ENCODE measurements around the gene LRIG1.
"Not testable (repeated sequence)": the region's sequence is repeated elsewhere in the genome, so short reads cannot be mapped to it uniquely, and the experiment has no call there.

The LRIG1 gene

GRCh38 chr3:66428733-66429132, 72.1 kb downstream of the LRIG1 start:
- peaks cover 22% of the 10 kb centered on the region for H3K4me1 Mint-ChIP-seq (ENCODE audit: low read depth)
- DNase-seq (ENCODE audit: low spot score): no peak
- H3K36me3 Mint-ChIP-seq (ENCODE audit: low read depth): peaks cover 20% of the 10 kb centered on the region
- H3K4me3 Mint-ChIP-seq: no peak overlapping the region
- no peak overlapping the region for H3K27ac Mint-ChIP-seq
- no peaks in the 10 kb centered on the region for H3K27me3 Mint-ChIP-seq (ENCODE audit: low read depth)
- peaks cover 5% of the 10 kb centered on the region for H3K9me3 Mint-ChIP-seq

DNA sequence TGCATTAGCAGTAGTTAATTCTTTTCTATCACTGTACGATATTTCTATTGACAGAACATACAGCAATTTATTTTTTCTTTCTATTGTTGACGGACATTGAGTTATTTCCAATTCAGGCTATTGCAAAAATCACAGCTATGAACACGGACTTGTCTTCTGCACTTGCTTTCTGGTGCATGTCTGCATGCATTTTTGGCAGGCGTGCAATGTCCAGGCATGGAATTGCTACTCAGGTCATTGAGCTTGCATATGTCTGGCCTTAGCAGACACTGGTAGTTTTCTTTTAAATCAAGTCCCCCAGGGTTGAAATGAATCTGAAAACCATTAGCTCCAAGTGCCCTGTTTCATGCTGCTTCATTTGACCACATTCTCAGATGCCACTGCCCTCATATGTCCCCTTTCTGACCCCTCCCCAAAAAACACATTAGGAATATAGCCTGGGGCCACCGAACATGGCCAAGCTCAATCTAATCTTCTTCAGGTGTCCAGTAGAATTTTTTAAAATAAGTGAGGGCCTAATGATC, 72.8 kb downstream of the LRIG1 start:
- H3K9me3 Mint-ChIP-seq: peaks cover 9% of the 10 kb centered on the region
- no peak overlapping the region for H3K27ac Mint-ChIP-seq
- no peak for DNase-seq (ENCODE audit: low spot score)
- H3K4me3 Mint-ChIP-seq: no peak overlapping the region
- H3K27me3 Mint-ChIP-seq (ENCODE audit: low read depth): no peaks in the 10 kb centered on the region
- peaks cover 16% of the 10 kb centered on the region for H3K4me1 Mint-ChIP-seq (ENCODE audit: low read depth)
- peaks cover 25% of the 10 kb centered on the region for H3K36me3 Mint-ChIP-seq (ENCODE audit: low read depth)

DNA sequence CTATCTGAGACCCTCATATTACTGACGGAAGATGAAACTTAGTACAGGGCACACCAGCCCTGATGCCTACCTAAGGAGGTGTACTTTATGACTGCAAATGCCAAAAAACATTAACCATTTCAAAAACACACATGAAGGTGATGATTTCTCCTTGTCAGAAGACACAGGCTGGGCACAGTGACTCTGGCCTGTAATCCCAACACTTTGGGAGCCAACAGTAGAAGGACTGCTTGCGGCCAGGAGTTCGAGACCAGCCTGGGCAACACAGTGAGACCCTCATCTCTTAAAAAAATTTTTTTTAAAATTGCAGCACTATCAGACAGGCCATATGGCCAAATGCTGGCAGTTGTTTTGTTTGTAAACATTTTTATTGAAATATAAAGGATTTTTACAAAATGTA, 73.5 kb downstream of the LRIG1 start:
- H3K4me3 Mint-ChIP-seq: no peak overlapping the region
- no peak overlapping the region for H3K27ac Mint-ChIP-seq
- peaks cover 31% of the 10 kb centered on the region for H3K36me3 Mint-ChIP-seq (ENCODE audit: low read depth)
- no peaks in the 10 kb centered on the region for H3K27me3 Mint-ChIP-seq (ENCODE audit: low read depth)
- peaks cover 16% of the 10 kb centered on the region for H3K9me3 Mint-ChIP-seq
- no peak for DNase-seq (ENCODE audit: low spot score)
- H3K4me1 Mint-ChIP-seq (ENCODE audit: low read depth): peaks cover 16% of the 10 kb centered on the region

DNA sequence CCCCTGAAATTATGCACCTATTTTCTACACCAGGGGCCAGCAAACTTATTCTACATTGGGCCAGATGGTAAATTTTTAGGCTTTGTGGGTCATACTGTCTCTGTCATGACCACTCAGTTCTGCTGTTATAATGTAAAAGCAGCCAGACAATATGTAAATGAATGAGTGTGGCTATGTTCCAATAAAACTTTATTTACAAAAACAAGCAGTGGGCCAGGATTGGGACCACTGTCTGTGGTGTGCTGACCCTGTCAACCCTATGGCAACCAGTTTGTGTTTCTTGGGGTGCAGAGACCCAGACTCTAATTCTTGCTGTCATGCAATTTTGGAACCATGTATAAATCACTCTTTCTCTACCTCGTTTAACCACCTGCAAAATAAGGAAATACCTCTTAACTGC, 74.7 kb downstream of the LRIG1 start:
- H3K27ac Mint-ChIP-seq: no peak overlapping the region

GRCh38 chr3:66425576-66426114, 75.2 kb downstream of the LRIG1 start:
- peaks cover 16% of the 10 kb centered on the region for H3K4me1 Mint-ChIP-seq (ENCODE audit: low read depth)
- H3K4me3 Mint-ChIP-seq: no peak overlapping the region
- H3K27ac Mint-ChIP-seq: no peak overlapping the region
- peaks cover 44% of the 10 kb centered on the region for H3K36me3 Mint-ChIP-seq (ENCODE audit: low read depth)
- no peak for DNase-seq (ENCODE audit: low spot score)
- peaks cover 31% of the 10 kb centered on the region for H3K9me3 Mint-ChIP-seq
- H3K27me3 Mint-ChIP-seq (ENCODE audit: low read depth): no peaks in the 10 kb centered on the region

More for the DNA sequence above, 74.7 kb downstream of the LRIG1 start:
- DNase-seq (ENCODE audit: low spot score): no peak
- Mint-ChIP-seq H3K4me1 (ENCODE audit: low read depth) (peaks cover 16% of the 10 kb centered on the region), H3K9me3 (peaks cover 26% of the 10 kb centered on the region), H3K36me3 (ENCODE audit: low read depth) (peaks cover 39% of the 10 kb centered on the region), H3K27me3 (ENCODE audit: low read depth) (no peaks in the 10 kb centered on the region), H3K4me3 (no peak overlapping the region)

GRCh38 chr3:66425032-66425431, 75.8 kb downstream of the LRIG1 start:
- no peak overlapping the region for H3K4me3 Mint-ChIP-seq

DNA sequence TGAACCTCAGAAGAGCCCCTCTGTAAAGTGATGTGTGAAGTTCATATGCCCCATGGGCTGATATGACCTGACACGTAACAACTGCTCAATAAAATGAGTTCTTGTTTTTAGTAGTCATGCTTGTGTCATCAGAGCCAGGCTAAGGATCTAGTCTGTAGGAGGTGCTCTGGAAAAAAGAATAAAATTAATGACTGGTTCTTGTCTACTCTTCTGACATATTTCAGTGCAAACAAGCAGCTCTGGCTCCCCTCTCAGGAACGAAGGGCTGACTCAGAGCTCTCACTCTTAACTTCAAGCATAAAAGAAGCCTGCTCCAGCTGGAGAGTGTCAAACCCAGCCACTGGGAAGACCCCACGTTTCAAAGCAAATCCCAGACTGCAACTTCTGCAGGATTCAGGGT, 77.0 kb downstream of the LRIG1 start:
- Mint-ChIP-seq H3K9me3 (peaks cover 40% of the 10 kb centered on the region), H3K27ac (no peak overlapping the region), H3K27me3 (ENCODE audit: low read depth) (no peaks in the 10 kb centered on the region), H3K36me3 (ENCODE audit: low read depth) (peaks cover 59% of the 10 kb centered on the region), H3K4me3 (no peak overlapping the region), H3K4me1 (ENCODE audit: low read depth) (peaks cover 23% of the 10 kb centered on the region)
- DNase-seq (ENCODE audit: low spot score): no peak

More at GRCh38 chr3:66425032-66425431, 75.8 kb downstream of the LRIG1 start:
- no peak for DNase-seq (ENCODE audit: low spot score)
- Mint-ChIP-seq H3K4me1 (ENCODE audit: low read depth) (peaks cover 19% of the 10 kb centered on the region), H3K36me3 (ENCODE audit: low read depth) (peaks cover 50% of the 10 kb centered on the region), H3K27me3 (ENCODE audit: low read depth) (no peaks in the 10 kb centered on the region), H3K9me3 (peaks cover 37% of the 10 kb centered on the region), H3K27ac (no peak overlapping the region)

DNA sequence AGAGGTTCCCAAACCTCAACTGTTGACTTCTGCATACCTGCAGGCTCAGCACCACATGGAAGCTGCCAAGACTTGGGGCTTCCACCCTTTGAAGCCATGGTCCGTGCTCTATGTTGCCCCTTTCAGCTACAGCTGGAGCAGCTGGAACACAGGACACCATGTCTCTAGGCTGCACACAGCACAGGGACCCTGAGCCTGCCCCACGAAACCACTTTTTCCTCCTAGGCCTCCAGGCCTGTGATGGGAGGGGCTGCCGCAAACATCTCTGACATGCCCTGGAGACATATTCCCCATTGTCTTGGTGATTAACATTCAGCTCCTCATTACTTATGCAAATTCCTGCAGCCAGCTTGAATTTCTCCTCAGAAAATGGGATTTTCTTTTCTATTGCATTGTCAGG, 78.9 kb downstream of the LRIG1 start:
- H3K27me3 Mint-ChIP-seq (ENCODE audit: low read depth); H3K27ac Mint-ChIP-seq; DNase-seq (ENCODE audit: low spot score); H3K4me3 Mint-ChIP-seq: not testable (repeated sequence)
- H3K9me3 Mint-ChIP-seq: peaks cover 40% of the 10 kb centered on the region
- H3K4me1 Mint-ChIP-seq (ENCODE audit: low read depth): peaks cover 23% of the 10 kb centered on the region
- peaks cover 65% of the 10 kb centered on the region for H3K36me3 Mint-ChIP-seq (ENCODE audit: low read depth)

DNA sequence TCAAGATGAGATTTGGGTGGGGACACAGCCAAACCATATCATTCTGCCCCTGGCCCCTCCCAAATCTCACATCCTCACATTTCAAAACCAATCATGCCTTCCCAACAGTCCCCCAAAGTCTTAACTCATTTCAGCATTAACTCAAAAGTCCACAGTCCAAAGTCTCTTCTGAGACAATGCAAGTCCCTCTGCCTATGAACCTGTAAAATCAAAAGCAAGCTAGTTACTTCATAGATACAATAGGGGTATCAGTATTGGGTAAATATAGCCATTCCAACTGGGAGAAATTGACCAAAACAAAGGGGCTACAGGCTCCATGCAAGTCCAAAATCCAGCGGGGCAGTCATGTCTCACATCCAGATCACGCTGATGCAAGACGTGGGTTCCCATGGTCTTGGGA, 79.7 kb downstream of the LRIG1 start:
- Mint-ChIP-seq H3K4me1 (ENCODE audit: low read depth) (peaks cover 23% of the 10 kb centered on the region), H3K36me3 (ENCODE audit: low read depth) (peaks cover 65% of the 10 kb centered on the region), H3K9me3 (peaks cover 40% of the 10 kb centered on the region)
- DNase-seq (ENCODE audit: low spot score); H3K27me3 Mint-ChIP-seq (ENCODE audit: low read depth); H3K27ac Mint-ChIP-seq; H3K4me3 Mint-ChIP-seq: not testable (repeated sequence)

DNA sequence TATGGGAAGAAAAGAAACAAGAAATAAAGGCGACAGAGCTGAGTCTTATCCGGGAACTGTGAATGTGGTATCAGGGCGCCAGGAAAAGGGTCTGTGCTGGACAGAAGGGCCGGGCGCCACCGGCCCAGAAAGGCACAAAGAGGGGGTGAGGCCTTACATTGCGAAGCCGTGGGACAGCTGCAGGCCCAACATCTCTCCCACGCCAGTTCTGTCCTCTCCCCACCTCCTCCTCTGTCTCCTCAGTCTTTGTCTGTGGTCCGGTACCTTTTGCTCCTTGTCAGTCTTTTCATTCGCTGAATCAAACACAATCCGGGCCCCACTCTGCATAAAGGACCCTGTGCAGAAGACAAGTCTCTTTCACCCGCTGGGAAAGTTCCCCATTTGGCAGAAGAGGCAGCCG, 81.8 kb downstream of the LRIG1 start:
- H3K27me3 Mint-ChIP-seq (ENCODE audit: low read depth): no peaks in the 10 kb centered on the region
- no peak overlapping the region for H3K4me3 Mint-ChIP-seq
- no peak for DNase-seq (ENCODE audit: low spot score)
- H3K27ac Mint-ChIP-seq: no peak overlapping the region
- H3K9me3 Mint-ChIP-seq: peaks cover 35% of the 10 kb centered on the region
- peaks cover 55% of the 10 kb centered on the region for H3K36me3 Mint-ChIP-seq (ENCODE audit: low read depth)
- H3K4me1 Mint-ChIP-seq (ENCODE audit: low read depth): peaks cover 14% of the 10 kb centered on the region

DNA sequence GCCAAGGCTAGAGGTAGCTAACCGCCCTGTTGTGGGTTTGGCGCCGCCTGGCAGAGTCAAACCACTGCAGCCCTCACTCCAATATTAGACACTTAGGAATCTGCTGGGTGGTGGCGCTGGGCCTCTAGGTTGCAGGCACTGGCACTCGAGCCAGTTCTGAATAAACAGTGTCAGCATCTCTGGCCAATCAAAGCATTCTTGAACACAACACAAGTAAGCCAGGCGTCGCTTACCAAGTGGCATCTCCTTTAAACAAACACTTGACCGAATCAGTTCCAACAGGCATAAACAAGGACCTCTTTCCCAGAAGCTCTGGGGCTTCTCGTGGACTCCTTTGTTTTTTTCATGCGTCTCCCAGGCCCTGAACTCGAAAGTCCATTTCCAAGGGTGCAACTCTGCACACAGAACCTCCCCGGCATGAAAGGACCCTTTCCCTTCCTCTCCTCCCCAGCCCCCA, 82.3 kb downstream of the LRIG1 start:
- H3K27me3 Mint-ChIP-seq (ENCODE audit: low read depth): no peaks in the 10 kb centered on the region
- H3K27ac Mint-ChIP-seq: no peak overlapping the region
- H3K9me3 Mint-ChIP-seq: peaks cover 32% of the 10 kb centered on the region
- H3K4me3 Mint-ChIP-seq: no peak overlapping the region
- peaks cover 14% of the 10 kb centered on the region for H3K4me1 Mint-ChIP-seq (ENCODE audit: low read depth)
- H3K36me3 Mint-ChIP-seq (ENCODE audit: low read depth): peaks cover 51% of the 10 kb centered on the region
- no peak for DNase-seq (ENCODE audit: low spot score)

GRCh38 chr3:66416556-66417304, 84.1 kb downstream of the LRIG1 start:
- peaks cover 17% of the 10 kb centered on the region for H3K4me1 Mint-ChIP-seq (ENCODE audit: low read depth)
- no peak overlapping the region for H3K27ac Mint-ChIP-seq
- H3K27me3 Mint-ChIP-seq (ENCODE audit: low read depth): no peaks in the 10 kb centered on the region
- H3K4me3 Mint-ChIP-seq: no peak overlapping the region
- no peak for DNase-seq (ENCODE audit: low spot score)
- peaks cover 19% of the 10 kb centered on the region for H3K9me3 Mint-ChIP-seq
- H3K36me3 Mint-ChIP-seq (ENCODE audit: low read depth): peaks cover 45% of the 10 kb centered on the region

DNA sequence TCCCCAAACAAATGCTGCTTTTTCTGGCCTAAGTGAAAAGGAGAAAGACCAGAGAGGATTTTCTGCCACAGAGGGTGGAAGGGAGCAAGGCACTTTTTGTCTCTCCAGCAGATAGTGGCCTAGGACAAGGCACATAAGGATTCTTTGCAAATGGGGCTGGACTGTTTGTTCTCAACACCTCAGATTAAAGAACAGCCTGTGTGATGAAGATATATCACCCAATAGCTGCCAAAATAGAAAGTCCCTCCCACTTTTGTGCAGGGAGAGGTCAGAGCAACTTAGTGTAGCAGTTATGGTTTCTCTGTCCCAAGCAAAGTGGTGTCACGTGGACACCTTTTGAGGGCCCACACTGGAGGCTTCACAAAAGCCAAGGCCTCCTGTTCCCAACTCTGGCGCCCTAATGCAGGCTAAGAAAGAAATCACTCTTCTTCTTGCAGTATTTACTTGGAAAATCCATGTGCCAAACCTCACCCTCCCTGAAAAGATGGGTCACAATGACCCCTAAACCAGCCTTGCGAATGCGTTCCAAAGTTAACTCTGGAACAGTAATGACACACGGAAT, 84.9 kb downstream of the LRIG1 start:
- Mint-ChIP-seq H3K27me3 (ENCODE audit: low read depth) (no peaks in the 10 kb centered on the region), H3K27ac (no peak overlapping the region), H3K4me3 (no peak overlapping the region), H3K4me1 (ENCODE audit: low read depth) (peaks cover 17% of the 10 kb centered on the region), H3K9me3 (peaks cover 12% of the 10 kb centered on the region), H3K36me3 (ENCODE audit: low read depth) (peaks cover 45% of the 10 kb centered on the region)
- no peak for DNase-seq (ENCODE audit: low spot score)

DNA sequence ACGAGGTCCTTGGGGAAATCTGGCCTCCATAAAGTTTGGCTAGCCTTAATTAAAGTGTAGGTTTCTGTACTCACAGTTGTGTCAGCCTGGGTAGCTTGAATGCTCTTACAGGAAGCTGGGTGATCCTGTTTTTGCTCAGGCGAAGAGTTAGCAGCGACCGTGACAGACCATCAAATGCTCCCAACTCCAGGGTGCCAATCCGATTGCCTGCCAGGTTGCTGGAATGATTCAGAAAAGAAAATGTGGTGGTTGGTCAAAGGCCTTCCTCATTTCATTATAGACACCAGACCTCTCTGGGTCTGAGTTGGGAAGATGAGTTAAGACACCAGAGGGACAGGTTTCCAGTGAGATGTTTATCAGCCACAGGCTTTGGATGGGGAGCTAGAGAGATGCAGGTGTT, 86.0 kb downstream of the LRIG1 start:
- H3K27ac Mint-ChIP-seq: no peak overlapping the region
- no peak overlapping the region for H3K4me3 Mint-ChIP-seq

More for the DNA sequence above, 86.0 kb downstream of the LRIG1 start:
- peaks cover 34% of the 10 kb centered on the region for H3K36me3 Mint-ChIP-seq (ENCODE audit: low read depth)
- peaks cover 12% of the 10 kb centered on the region for H3K4me1 Mint-ChIP-seq (ENCODE audit: low read depth)
- H3K27me3 Mint-ChIP-seq (ENCODE audit: low read depth): no peaks in the 10 kb centered on the region
- DNase-seq (ENCODE audit: low spot score): no peak
- H3K9me3 Mint-ChIP-seq: peaks cover 1% of the 10 kb centered on the region

Data from T-helper 2 cell treated with Interferon-gamma antibody and Interleukin-4, amounts not matched to agents 5 μg/mL and 100 μg/mL, for 36 hours (primary cell).